ENCODE results near the gene TFAP2B.

Gene TFAP2B

DNA sequence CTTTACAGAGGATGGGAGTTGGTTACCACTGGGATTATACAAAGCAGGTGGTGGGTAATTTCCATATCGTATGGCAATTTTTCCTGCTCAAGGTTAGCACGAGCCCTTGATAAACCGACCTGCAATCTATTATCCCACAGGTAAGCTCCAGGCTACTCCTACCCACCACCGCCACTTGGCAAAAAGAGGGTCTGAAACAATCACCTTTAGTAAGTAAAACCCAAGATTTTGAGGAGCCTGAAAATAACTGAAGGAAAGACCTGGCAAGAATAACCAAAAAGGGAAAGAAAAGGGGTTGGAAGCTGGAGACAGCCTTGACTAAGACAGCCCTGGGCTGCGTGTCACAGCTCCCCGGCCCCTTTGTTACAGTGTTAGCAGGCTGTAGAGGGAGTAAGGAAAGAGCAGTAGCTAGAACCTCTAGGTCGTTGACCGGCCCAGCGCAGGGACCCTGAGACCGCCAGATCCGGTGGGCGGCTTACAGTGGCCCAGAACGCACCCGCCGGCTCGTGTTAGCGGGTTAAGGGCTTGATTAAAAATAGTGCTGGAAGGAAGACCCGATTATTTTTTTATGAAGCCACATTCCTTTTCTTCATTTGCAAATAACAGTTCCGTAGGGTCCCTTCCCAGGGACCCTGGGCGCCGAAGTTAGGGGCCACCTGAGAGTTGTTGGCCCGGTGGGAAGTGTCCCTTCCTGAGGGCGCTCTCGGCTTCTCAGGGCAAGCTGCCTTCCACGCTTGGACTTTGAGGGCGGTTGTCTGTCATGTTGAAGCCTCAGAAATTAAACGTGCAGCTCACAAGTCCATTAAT is 30.5 kb downstream of the TFAP2B start:
- DNase-seq (ENCODE audit: low spot score), result no peak

DNA sequence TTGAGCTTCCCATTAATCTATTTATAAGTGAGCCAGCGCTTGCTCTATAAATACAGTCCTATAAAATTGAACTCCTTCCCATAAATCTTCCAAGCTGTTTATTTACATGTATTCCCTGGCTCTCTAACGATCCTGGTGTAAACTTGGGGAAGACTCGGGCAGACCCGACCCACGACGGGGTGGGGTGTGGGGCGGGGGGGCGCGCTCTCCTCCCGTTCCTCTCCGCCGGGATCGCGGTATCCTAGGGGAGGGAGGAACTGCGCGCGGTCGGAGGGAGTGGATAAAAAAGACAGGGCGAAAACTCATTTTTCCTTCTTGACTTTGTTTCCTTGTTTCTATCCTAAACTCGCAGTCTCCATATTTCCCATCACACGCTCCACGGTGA is 31.1 kb downstream of the TFAP2B start:
- DNase-seq (ENCODE audit: low spot score), result no peak

DNA sequence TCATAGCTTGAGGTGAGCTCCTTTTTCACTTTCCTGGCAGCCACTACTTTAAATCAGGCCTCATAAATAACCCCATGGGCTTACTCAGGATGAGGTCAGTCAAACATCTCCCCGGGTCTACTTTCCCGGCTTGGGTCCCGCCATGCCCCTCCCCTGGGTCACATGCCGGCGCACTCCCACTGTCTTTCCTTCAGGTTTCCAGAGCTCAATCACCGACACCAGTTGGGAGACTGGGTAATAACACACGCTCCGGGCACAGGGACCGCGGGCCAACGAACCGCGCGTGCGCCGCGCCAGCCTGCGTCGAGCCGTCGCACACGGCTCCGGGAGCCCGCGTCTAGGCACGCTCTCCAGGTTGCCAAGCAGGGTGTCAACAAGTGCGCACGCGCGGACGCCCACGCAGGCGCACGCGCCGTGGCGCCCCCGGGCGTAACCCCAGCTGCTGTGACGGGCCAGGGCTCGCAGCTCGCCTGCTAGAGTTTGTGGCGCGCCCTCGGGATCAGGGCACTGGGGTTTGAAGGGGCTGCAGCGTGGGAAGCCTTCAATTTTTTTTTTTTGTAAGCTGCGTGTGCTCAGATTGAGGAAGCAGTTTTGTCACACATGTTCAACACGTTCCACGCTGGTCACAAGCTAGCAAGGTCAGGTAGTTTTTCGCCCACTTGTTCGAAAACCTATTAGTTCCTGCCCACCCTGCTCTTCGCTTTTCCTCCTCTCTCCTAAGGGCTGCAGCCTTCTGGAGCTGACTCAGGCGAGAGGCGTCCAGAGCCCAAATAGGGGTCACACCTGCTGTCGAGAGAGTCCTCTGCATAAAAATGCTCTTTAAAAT is 31.8 kb downstream of the TFAP2B start:
- DNase-seq (ENCODE audit: low spot score), result no peak

DNA sequence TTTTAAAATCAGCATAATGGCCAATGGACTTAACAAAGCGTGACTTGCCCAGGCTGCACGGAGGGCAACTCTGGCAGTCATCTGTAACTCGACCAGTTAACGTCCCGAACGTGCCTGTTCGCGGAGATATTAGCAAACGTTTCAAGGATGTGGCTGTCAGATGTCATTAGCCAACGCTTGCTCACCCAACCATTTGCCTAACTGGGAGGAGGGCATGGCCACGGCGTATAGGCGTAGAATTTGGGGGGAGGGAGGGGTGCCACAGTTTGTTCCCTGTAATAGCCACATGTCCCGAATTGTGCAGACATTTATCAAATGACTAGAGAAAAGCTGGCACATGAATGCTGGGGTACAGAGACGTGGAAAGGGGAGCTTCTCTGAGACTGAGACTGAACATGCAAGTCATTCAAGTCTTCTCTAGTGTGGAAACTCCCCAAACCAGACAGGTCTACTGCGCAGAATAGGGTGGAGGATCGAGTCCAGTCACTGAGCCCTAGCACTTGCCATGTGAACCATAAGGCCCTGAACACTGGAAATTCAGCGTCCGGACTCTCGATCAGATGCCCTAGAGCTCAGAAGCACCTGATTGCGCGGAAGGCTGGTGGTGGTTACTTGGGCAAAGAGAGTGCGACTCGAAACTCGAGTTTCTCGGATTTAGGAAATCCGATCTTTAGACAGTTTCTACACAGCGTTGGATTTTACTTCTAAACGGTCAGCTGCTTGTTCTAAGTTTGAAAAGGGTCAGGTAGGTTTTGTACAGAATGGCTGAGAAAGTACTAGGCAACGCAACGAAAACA is 32.6 kb downstream of the TFAP2B start:
- DNase-seq (ENCODE audit: low spot score), result no peak

DNA sequence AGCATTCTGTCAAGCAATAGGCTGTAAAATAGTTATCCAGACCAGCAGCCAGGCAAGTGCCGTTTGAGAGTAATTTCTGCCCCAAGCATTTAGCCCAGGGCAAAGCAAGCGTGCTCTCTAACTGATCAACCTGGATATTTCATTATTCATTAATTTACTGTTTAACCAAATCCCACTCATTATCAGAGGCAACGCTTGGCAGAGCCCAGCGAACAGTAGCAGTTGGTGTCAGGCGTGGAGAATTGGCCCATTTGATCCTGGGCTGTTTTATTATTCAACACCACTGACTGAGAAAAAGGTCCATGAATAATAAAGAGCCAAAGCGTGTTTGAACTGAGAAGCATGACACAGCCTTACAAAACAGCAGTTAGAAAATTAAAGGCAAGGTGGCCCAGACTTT is 35.3 kb downstream of the TFAP2B start:
- no peak for DNase-seq (ENCODE audit: low spot score)

DNA sequence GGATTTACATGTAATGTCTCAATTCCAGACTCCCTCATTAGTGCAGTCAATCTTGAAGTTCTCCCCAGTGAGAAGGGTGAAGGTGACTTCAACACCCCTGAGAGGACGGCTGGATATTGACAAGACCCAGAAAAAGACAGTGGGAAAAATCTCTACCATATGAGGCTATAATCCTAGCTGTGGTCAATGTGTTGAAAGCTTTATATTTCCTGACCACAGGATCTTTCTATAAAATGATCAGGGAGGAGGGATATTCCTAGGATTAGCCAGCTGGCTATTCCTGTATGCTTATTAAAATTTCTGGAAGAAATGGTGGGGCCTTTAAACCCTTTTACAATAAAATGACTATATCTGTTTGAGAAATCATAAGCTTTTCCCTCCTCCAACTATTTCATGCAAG is 43.0 kb downstream of the TFAP2B start:
- DNase-seq (ENCODE audit: low spot score), result no peak

DNA sequence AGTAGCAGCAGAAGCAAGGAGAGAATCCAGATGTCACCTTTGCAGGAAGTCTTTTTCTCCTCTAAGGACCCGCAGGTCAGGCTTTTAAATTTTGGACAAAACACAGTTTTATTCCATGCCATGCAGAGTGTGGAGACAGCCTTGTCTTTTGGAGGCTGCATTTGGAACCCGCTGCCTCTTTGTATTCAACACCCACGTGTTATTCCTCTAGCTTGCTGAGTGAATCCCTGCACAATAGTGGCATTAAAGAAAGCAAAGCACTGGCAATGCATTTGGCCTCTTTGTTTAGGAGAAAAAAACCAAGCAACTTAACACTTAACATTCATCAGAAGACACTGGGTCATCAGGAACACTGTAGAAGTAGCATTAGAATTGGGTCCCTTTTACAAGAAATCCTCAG is 43.5 kb downstream of the TFAP2B start:
- no peak for DNase-seq (ENCODE audit: low spot score)

DNA sequence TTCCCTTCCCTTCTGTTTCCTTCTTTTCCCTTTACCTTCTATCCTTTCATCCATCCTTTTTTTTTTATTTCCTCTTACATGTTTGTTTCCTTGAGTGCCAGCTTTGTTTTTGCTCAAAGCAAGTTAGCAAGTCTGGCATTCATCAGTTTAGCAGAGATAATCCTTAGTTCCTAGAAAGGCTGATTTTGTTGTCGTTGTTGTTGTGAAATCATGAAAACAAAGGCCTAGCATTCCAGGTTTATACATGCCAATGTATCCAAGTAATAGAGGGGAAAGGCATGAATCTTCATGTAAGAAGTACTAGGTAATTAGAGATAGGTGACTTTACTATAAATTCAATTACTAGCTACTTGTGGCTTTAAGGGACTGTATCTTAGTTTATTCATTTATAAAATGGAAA is 45.9 kb downstream of the TFAP2B start:
- no peak for DNase-seq (ENCODE audit: low spot score)

DNA sequence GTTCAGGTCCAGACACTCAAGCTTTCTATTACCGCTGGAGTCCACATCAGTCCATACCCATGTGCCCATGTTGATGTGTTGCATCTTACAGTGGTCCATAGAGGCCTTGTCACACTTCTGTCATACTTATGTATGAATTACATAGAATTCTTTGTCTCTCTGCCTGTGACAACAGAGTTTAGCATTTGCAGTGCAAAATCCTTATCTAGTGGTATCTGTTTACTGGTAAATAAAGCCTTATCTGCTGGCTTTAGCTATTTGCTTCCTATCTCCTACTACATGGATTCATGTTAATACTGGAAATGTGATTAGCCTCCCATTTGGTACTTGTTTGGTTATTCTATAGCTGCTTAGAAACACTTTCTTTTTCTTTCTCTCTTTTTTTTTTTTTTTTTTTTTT is 49.8 kb downstream of the TFAP2B start:
- DNase-seq (ENCODE audit: low spot score), result no peak

DNA sequence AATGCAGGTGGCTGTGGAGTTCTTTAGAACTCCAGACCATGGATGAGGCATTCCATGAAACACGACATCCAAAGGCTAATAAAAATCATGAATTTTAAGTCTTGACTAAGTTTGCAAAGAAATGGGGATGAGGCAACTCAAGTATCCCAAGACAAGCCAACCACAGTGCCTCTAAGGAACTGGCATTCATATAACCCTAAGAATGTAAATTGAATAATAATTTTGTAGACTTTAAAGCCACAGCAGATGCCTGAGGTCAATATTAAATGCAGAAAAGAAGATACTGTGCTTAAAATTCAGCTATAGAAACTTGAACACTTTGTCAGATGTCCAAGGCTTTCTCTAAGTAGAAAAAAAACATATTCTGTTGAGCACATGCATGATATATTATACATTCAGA is 54.5 kb downstream of the TFAP2B start:
- no peak for DNase-seq (ENCODE audit: low spot score)

DNA sequence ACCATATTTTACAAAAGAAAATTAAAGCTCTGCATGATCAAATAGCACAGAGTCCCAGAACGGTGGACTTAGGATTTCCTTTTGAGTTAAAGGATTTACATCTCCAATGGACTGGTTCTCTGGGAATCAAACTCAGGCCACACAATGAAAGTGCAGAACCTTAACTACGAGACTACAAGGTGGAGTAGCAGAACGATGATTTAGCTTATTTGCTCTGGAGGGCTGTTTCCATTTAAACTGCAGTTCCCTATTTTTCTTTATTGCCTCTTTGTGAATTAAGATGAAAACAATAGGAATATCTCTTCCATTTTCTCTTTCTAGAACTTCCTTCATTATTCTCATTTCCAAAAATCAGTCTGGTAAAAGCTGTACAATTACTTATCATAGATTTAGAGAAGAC is 65.7 kb downstream of the TFAP2B start:
- no peak for DNase-seq (ENCODE audit: low spot score)

DNA sequence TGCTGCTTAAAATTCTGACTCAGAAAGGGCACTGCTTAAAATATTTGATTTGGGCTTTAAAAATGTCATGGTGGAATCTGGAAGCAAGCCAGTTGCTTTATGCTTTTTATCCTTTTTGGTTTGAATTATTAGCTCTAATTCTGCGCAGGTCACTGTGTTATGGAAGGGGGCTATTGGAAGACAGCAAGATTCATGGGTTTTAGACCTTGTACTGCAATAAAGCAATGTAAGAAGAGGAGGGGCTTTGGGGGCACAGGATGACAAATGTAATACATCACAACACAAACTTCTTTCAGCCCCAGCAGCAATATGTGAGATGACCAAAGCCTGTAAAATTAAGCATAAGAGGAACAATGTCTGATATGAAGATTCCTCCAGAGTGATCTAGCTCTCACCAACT is 68.4 kb downstream of the TFAP2B start:
- DNase-seq (ENCODE audit: low spot score), result no peak

DNA sequence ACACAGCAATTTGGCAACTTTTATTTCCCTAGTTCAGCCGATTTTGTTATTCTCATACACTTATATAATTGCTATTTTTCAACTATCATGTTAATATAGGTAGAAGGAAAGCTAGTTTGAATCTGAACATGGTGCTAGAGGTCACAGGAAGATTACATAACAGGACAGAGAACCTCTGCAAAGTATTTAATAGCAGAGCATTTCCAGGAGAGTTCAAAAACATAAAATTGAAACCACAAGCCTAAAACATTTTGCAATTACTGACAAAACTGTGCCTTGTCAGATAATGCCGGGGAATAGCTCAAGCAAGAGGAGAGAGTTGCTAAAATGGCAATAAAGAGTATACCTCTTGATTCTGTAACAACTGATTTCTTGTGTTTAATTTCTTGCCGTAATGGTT is 70.8 kb downstream of the TFAP2B start:
- no peak for DNase-seq (ENCODE audit: low spot score)

DNA sequence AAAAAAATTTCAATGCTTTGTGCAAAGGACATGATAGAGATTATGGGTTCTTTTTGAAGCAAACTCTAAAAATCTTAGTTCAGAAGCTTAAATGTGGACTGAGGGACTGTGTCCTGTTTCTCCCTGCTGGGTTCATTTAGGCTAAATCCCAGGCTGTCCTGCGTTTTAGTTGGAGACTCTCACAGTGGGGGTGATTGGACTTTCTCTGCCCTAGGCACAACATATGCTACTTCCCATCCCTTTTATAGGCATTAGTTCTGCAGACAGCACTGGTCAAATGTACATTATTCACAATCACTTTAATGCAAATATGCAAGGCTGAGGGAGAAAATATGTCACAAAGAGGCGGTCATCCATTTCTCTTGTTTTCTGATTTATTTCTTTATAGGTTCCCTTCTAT is 71.3 kb downstream of the TFAP2B start:
- DNase-seq (ENCODE audit: low spot score), result no peak

DNA sequence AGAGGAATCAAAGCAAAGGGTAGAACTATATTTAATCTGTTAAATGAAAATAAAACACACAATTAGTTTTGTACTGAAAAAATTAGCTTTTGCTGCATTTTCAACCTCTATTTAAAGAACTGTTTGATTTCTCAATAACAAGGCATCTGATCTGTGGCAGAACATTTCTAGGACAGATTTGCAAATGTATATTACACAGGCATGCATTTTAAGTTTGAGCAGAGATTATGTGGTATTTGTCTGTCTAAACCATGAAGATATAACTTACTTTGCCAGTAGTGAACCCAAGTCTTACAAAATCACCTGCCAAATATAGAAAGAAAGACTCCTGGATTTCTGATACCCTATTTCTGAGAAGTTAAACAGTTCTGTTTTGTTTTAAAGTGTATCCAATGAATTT is 71.9 kb downstream of the TFAP2B start:
- DNase-seq (ENCODE audit: low spot score), result no peak

DNA sequence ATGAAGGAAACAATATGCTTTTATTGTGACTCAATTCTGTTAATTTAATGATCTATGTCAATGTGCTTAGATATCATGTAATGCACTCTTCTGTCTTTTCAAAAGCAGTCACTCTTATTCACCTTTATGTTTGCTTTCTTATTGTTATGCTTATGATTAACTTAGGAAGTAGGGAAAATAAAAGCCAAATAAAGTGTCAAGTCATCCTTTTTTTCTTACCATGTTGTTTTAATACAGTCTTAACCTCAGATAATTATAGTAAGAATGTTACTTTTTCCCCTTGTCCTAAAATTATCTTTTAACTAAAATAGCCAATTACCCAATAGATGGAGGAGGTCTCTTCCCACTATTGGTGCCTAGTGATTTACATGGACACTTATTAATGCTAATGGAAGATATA is 72.6 kb downstream of the TFAP2B start:
- no peak for DNase-seq (ENCODE audit: low spot score)

Measured in putamen (tissue), 1 donor.